ENCODE measurements around the gene PSMG2. TPM values are rescaled to one million over a fixed set of nuclear protein-coding genes. Genes with fewer than 3 reads are reported as not detected.

The PSMG2 gene
- polyA plus RNA-seq, 1 of the 3 experiments (the other 2 are of a cell fraction) = 36.0 TPM

DNA sequence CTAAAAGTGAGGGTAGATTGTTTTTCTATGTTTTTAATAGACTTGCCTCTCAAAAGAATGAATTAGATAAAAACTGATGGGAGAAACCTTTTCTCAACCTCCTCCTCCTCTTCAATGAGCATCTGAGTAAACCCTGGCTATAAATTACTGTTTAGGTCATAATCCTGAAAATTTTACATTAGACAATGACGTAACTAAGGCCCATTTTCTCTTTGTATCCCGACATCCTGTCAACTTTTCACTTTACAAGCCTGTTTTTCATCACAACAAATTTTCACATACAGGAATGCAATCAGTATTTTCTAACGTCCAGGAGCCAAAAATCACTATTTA is 46.3 kb upstream of the PSMG2 start:
- CTCF ChIA-PET = interaction anchor here (5.0 kb wide), 1 partner anchor 265 kb away, joined by 83 read pairs; no protein-coding TSS in a partner anchor
- H3K36me3 ChIP-seq (replicated peaks in 1 of 2; ENCODE audit: control insufficient read depth in 1 of 2, insufficient read depth in 2 of 2, low read length in 1 of 2) = peaks cover 0 to 3% of the 10 kb centered on the region in 2 experiments
- no peak overlapping the region for H2AFZ ChIP-seq (ENCODE audit: low read depth)
- TF ChIP-seq RCOR1 (IDR thresholded peaks at IDR 0.05; ENCODE audit: low read length) = no peak
- no peak for TF ChIP-seq TAF1 (IDR thresholded peaks at IDR 0.05; ENCODE audit: borderline replicate concordance, low read depth, low read length)
- 0 out of 2 replicates have a peak, but pooled peaks have one; percentile 10 for TF ChIP-seq TCF12 (IDR thresholded peaks at IDR 0.05)
- no peak for TF ChIP-seq SMC3 (IDR thresholded peaks at IDR 0.05; ENCODE audit: low read depth, low read length)
- TF ChIP-seq EZH2phosphoT487 (IDR thresholded peaks at IDR 0.05; ENCODE audit: borderline replicate concordance, low read depth) = no peak
- peak; percentile 48 for DNase-seq
- H3K4me2 ChIP-seq = peak overlapping the region; percentile 88
- no peaks in the 10 kb centered on the region for H3K9me2 ChIP-seq
- H3K79me2 ChIP-seq (ENCODE audit: insufficient read depth) = peaks cover 54% of the 10 kb centered on the region
- H3K9me3 ChIP-seq = no peaks in the 10 kb centered on the region
- no peaks in the 10 kb centered on the region for H3K27me3 ChIP-seq (ENCODE audit: insufficient read depth)
- peaks cover 42% of the 10 kb centered on the region for H4K20me1 ChIP-seq (ENCODE audit: insufficient read depth)
- POLR2A ChIA-PET = no interaction called here
- peak overlapping the region; percentile 77 to 82 for H3K27ac ChIP-seq (ENCODE audit: low read depth in 2 of 2, low read length in 1 of 2)
- peak overlapping the region; percentile 76 to 83 for H3K4me3 ChIP-seq (ENCODE audit: low read depth in 2 of 2, low read length in 1 of 2)
- H3F3A ChIP-seq (replicated peaks; ENCODE audit: insufficient read depth) = peaks cover 37% of the 10 kb centered on the region
- peak overlapping the region; percentile 83 for H3K9ac ChIP-seq
- WGBS (ENCODE audit: low lambda C conversion rate) = 2% methylated on average over 3 of the region's 3 CpGs
- peaks cover 22 to 34% of the 10 kb centered on the region in 2 experiments for H3K4me1 ChIP-seq (ENCODE audit: control insufficient read depth in 1 of 2, insufficient read depth in 2 of 2, low read depth in 1 of 2, low read length in 1 of 2)

DNA sequence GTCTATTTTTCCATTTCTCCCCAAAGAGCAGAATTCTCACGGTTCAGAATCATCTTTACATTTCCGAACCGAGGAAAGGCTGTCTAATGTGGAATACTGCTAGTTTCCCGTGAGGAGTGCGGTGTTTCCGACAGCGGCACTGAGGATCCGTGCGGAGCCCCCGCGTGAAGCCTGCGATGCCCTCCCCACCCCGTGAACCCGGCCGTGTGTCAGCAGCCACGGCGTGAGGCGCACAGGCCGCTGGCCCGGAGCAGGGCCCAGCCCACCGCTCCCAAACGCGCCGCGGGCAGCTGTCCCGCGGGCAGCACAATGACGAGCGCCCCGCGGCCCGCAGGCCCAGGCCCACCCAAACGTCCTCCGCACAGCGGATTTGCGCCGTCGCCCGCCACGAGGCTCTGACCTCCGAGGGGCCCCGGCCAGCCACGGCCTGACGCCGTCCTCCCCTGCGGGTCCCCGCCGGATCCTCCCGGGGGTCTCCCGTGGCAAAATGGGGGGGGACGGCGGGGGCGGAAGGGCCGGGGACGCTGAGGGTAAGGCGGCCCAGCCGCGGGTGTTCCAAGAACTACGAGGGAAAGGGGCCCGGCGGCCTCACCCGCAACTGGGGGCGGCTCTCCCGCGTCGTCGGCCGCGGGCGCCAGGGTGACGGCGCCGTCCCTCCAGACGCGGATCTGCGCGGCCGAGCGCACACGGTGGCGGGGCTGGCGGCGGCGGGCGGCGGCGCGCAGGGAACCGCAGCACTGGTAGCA is 45.7 kb upstream of the PSMG2 start:
- ChIA-PET POLR2A (interaction anchor here (1.3 kb wide), 1 partner anchor 264 kb away, joined by 3 read pairs; no protein-coding TSS in a partner anchor), CTCF (interaction anchor here (1.0 to 5.0 kb wide), 2 partner anchors 249 to 265 kb away, joined by 3 to 83 read pairs; no protein-coding TSS in a partner anchor)
- Histone ChIP-seq H3F3A (replicated peaks; ENCODE audit: insufficient read depth) (peaks cover 32% of the 10 kb centered on the region), H3K9ac (peak overlapping the region; percentile 83), H4K20me1 (ENCODE audit: insufficient read depth) (peaks cover 37% of the 10 kb centered on the region), H3K4me2 (peak overlapping the region; percentile 88), H2AFZ (ENCODE audit: low read depth) (no peak overlapping the region), H3K9me3 (no peaks in the 10 kb centered on the region), H3K4me1 (ENCODE audit: control insufficient read depth in 1 of 2, insufficient read depth in 2 of 2, low read depth in 1 of 2, low read length in 1 of 2) (peaks cover 19 to 28% of the 10 kb centered on the region in 2 experiments), H3K27ac (ENCODE audit: low read depth in 2 of 2, low read length in 1 of 2) (peak overlapping the region; percentile 77 to 82), H3K9me2 (no peaks in the 10 kb centered on the region), H3K79me2 (ENCODE audit: insufficient read depth) (peaks cover 49% of the 10 kb centered on the region), H3K27me3 (ENCODE audit: insufficient read depth) (no peaks in the 10 kb centered on the region), H3K36me3 (replicated peaks in 1 of 2; ENCODE audit: control insufficient read depth in 1 of 2, insufficient read depth in 2 of 2, low read length in 1 of 2) (peaks cover 0 to 3% of the 10 kb centered on the region in 2 experiments), H3K4me3 (ENCODE audit: low read depth in 2 of 2, low read length in 1 of 2) (peak overlapping the region; percentile 76 to 83)
- peak; percentile 78 for DNase-seq
- WGBS (ENCODE audit: low lambda C conversion rate) = 2% methylated on average over 8 of the region's 89 CpGs
- no peak for TF ChIP-seq GABPA (IDR thresholded peaks at IDR 0.05; ENCODE audit: low read depth)
- no peak for TF ChIP-seq SMC3 (IDR thresholded peaks at IDR 0.05; ENCODE audit: low read depth, low read length)
- TF ChIP-seq CHD2 (IDR thresholded peaks at IDR 0.05; ENCODE audit: low read length, partially characterized antibody) = no peak
- TF ChIP-seq MEF2A (IDR thresholded peaks at IDR 0.05; ENCODE audit: borderline replicate concordance, low read depth) = no peak
- TF ChIP-seq, protein P1, sequence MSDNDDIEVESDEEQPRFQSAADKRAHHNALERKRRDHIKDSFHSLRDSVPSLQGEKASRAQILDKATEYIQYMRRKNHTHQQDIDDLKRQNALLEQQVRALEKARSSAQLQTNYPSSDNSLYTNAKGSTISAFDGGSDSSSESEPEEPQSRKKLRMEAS (IDR thresholded peaks at IDR 0.05; ENCODE audit: low read depth) = peak; percentile 22; the same call in 1 of the 2 replicates
- no peak for TF ChIP-seq GATA2 (CRISPR knock-in tag; IDR thresholded peaks at IDR 0.05)
- TF ChIP-seq NRF1 (IDR thresholded peaks at IDR 0.05; ENCODE audit: low read depth, low read length) = 0 out of 2 replicates have a peak, but pooled peaks have one; percentile 9
- peak; percentile 32; the same call in 1 of the 2 replicates for TF ChIP-seq MXI1 (IDR thresholded peaks at IDR 0.05; ENCODE audit: low read depth, low read length)
- no peak for TF ChIP-seq FOXM1 (IDR thresholded peaks at IDR 0.05; ENCODE audit: low read depth)
- no peak for TF ChIP-seq POLR2AphosphoS5 (IDR thresholded peaks at IDR 0.05; ENCODE audit: low read depth, low read length)
- no peak for TF ChIP-seq TEAD4 (IDR thresholded peaks at IDR 0.05; ENCODE audit: borderline replicate concordance, insufficient read depth)
- TF ChIP-seq TCF12 (IDR thresholded peaks at IDR 0.05) = no peak
- TF ChIP-seq, protein P2, sequence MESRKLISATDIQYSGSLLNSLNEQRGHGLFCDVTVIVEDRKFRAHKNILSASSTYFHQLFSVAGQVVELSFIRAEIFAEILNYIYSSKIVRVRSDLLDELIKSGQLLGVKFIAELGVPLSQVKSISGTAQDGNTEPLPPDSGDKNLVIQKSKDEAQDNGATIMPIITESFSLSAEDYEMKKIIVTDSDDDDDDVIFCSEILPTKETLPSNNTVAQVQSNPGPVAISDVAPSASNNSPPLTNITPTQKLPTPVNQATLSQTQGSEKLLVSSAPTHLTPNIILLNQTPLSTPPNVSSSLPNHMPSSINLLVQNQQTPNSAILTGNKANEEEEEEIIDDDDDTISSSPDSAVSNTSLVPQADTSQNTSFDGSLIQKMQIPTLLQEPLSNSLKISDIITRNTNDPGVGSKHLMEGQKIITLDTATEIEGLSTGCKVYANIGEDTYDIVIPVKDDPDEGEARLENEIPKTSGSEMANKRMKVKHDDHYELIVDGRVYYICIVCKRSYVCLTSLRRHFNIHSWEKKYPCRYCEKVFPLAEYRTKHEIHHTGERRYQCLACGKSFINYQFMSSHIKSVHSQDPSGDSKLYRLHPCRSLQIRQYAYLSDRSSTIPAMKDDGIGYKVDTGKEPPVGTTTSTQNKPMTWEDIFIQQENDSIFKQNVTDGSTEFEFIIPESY (IDR thresholded peaks at IDR 0.05; ENCODE audit: borderline replicate concordance, low read depth) = no peak
